Measurements from ENCODE around the gene GSTCD.
"Not testable (repeated sequence)": the region's sequence is repeated elsewhere in the genome, so short reads cannot be mapped to it uniquely, and the experiment has no call there.

GSTCD gene

DNA sequence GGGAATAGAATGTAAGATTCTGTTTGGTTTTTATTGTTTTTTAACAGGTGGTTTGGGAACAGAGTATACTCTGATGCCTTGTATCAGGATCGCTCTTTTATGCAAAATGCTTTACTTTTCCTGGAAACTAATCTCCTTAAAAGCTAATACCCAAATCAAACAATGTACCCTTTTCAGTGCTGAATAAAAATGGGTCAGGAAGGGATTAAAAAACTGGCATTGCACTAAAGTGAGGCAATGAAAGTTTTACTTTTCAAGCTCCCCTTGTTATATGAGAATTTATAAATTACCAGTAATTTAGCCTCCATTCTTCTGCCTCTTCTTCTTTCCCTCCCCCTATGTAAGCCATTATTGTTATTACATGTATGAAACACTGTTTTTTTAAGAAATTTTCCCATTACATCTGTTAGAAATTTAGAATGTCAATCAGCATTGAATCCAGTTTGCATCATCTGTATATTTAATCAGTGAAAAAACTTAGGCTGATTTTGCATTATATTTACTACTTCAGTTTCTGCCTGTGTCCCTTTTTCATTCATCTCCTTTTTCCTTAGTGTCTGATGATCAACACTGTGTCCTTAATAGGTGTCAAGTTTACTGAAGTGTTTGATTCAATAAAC, 97.0 kb downstream of the GSTCD start:
- no peak for DNase-seq (ENCODE audit: low read depth in 2 of 2)

DNA sequence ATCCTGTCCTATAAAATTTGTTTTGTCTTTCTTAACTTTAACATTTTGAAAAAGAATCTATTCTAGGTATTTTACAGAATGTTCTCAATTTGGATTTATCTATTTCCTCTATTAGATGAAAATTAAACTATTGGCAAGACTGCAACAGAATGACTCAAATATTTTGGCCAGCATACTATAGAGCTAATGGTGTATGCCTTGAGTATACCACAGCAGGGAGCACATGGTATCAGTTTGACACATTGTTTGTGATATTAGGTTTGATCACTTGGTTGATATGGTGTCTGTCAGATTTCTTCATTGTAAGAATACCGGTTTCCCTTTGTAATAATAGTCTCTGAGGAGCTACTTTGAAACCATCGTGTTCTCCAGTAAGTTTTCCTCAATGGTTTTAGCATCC, 98.9 kb downstream of the GSTCD start:
- no peak for DNase-seq (ENCODE audit: low read depth in 2 of 2)

DNA sequence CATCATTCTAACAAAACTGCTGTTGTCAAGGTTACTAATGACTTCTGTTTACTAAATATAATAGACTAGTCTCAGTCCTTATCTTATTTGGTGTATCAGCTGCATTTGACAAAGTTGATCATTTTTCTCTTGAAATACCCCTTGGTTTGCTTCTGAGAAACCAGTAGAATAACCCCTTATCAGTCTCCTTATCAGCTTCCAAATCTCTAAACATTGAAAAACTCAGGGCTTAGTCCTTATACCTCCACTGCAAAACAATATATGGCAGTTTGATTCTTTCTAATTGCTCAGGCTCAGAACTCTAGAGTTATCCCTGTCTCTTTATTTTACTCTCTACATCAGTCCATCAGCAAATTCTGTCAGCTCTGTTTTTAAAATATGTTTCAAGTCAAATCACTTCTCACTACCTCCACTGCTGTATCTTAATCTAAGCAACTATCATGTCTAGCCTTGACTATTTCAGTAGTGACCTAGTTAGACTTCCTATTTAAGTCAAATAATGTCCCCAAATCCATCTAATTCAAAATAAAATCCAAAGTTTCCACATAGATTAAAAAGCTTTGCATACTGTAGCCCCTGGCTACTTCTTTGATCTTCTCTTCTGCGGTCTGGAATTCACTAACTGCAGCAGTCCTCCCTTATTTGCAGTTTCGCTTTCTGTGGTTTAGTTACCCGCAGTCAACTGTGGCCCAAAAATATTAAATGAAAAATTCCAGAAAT, 99.6 kb downstream of the GSTCD start:
- no peak for DNase-seq (ENCODE audit: low read depth in 2 of 2)

DNA sequence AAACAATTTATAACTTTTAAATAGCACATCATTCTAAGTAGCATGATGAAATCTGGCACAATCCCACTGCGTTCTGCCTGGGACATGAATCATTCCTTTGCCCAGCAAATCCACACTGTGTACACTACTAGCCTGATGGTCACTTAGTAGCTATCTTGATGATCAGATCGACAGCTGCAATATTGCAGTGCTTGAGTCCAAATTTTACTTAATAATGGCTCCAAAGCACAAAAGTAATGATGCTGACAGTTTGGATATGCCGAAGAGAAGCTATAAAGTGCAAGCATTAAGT, 100.1 kb downstream of the GSTCD start:
- no peak for DNase-seq (ENCODE audit: low read depth in 2 of 2)

DNA sequence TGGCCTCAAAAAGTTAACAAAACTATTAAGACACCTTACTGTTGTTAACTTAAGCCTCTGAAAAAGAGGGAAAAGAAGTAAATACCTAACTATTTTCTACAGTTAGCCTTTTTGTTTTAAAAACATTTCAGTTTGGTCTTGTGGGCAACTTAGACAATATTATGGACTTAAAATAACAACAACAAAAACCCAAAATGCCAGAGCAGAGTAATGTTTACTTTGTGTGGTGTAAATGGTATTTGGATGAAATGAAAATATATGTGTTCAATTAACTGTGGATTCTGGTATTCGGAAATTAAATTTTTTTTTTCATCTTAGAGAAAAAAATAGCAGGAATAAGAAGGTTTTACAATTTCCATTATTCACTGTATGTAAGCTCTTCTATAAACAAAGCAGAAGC, 107.1 kb downstream of the GSTCD start:
- DNase-seq (ENCODE audit: low read depth in 2 of 2) = no peak

DNA sequence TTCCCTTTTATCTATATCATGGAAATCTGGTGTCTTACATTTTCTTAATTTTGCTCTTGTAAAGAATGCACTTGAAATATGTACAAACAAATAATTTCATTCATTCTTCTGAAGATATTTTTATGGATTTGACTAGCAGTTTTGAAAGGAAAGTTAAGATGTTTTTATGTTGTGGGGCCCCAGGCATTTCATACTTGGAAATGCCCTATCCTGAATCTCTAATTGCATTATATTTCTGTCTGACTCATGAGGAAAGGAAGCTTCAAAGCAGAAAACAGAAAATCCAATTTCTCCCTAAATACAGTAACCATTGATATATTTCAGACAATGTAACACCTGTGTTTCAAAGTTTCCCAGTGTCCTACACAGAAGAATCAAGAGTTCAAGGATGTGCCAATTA, 113.5 kb downstream of the GSTCD start:
- no peak for DNase-seq (ENCODE audit: low read depth in 2 of 2)

DNA sequence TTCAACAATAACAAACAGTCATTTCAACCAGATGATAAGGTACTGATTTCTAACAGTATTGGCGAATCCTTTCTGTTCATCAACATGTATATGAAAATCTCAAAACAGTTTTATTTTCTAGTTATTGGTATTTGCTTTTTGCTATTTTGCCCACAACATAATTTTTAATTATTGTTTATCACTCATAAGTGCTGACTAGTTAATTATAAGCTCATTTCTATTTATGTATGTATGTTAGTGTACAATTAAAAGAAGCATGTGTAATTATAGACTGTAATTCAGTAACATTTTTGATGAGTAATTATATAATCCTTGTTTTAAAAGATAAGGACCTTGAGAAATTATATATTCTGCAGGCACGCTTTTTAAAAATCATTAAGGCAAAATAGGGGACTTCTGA, 119.5 kb downstream of the GSTCD start:
- no peak for DNase-seq (ENCODE audit: low read depth in 2 of 2)

DNA sequence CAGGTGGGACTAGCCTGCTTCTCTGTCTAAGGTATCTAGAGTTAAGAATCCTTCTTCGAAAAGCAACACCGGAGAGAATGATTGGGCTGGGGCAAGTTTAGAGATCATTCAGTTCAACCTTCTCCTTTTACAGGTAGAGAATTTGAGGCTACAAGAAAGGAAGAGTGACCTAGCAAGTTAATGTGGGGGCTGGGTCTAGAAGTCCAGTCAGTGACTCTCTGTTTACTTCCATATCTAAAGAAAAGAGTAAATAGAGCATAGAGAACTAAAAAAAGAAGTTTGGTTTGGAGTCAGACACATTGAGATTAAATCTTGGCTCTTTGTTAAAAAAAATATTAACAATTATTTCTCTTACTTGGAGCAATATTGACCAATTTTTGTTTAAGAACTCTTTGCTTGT, 122.6 kb downstream of the GSTCD start:
- DNase-seq (ENCODE audit: low read depth in 2 of 2) = no peak

DNA sequence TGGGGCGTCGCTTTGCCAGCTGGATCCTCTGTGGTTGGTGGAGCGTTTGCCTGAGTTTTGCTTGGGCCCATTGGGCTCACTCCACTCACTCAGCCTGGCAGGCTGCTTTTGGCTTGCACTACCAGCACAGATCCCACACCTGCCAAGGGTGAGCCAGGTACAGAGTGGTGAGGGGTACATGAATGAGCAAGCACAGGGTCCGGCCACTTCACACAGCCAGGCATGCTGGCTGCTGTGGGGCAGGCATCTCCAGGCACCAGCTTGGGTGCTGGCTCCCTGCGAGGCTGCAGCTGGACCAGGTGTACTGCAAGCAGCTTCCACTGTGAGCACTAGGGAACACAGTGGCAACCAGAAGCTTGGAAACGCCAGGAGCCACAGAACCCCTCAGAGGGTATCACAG, 126.6 kb downstream of the GSTCD start:
- no peak for DNase-seq (ENCODE audit: low read depth in 2 of 2)

DNA sequence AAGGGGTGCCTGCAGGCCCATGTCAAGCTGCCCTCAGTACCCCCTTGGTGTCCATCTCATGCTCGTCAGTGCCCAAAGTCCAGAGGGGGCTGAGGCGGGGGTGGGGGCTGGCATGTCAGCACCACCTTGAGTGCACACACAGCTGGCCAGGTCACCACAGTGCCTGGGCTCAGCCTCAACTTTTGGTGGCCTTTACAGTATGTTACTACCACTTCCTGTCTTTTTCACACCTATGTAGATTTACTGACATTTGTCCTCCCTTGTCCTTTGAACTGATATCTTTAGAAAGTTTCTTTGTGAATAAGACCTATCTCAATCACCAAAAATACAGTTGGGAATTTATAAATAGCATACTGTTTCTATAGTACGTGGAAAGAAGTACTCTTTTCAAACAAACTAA, 128.0 kb downstream of the GSTCD start:
- DNase-seq (ENCODE audit: low read depth in 2 of 2) = no peak

DNA sequence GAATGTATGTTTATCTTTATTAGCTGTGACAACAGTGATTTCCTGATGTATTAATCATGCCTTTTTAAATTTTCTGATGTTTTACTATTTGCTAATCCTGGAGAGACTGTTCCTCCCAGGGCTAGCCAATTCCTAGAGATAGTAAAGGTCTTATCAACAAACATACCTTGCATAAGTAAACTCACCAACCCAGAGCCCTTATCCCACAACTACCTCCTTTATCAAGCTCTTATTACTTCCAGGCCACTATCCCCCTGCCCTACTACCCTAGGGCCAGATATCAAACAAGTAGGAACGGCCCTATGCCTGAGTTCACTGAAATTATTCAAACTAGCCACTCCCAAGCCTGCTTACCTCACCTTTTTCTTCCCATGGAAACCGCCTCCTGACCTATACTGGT, 128.5 kb downstream of the GSTCD start:
- no peak for DNase-seq (ENCODE audit: low read depth in 2 of 2)

DNA sequence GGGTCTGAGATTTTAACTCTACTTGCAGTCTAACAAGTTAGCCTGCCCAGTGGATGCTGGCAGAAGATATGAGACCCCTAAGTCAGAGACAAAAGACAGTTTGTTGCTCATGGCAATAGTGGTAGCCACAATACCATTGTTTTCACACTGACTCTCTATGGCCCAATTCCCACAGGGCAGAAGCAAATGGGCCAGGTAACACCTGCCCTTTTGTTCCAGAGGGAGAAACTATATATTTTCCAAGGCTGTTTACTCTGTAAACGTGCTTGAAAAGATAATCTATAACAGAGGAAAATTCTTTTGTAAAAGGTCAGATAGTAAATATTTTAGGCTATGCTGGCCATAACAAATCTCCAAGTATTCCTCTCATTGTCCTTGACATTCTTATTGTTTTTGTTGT, 129.5 kb downstream of the GSTCD start:
- no peak for DNase-seq (ENCODE audit: low read depth in 2 of 2)

DNA sequence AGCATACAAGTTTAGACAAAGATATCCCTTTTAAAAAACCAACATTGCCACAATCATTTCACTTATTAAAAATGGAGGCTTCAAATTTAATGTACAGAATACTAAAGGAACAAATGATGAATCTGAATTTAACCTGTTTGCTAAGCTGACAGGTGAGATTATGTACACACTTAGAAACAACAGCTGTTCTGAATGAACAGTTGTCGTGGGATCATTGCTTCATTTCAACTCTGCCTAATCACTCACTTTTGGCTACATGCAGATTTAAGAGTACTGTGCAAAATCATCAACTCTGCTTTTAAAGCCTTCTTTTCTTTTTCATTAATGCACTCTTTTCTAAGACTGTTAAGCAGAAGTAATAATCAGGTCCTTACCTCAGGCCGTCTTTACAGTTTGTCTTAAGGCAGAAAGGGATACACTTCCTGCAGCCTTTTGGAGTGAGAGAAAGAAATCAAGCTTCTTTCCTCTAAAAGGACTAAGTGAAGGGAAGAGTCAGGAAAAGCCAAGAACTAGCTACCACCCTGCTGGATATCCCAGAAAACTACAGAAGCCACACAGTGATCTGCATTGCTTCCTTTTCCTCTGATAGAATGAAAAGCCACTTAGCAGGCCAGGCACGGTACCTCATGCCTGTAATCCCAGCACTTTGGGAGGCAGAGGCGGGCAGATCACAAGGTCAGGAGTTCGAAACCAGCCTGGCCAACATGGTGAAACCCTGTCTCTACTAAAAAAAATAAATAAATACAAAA, 132.0 kb downstream of the GSTCD start:
- DNase-seq (ENCODE audit: low read depth in 2 of 2) = no peak

DNA sequence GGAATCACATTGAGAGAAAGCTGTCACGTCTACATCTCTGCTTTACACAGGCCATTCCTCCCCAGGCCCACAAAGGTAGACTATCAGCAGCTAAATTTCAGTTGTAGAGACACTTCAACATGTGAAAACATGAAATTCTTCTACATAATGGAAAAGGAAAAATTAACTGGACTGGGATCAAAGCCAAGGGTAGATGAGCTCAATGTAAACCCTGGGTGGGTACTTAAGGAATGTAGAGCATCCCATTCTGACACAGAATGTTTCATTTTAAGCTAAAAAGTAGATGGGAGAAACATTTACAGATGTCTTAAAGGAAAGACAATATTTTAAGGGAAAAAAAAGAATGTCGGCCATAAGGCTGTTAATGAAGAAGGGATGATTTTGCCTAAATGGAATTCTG, 135.4 kb downstream of the GSTCD start:
- DNase-seq (ENCODE audit: low read depth in 2 of 2) = no peak

DNA sequence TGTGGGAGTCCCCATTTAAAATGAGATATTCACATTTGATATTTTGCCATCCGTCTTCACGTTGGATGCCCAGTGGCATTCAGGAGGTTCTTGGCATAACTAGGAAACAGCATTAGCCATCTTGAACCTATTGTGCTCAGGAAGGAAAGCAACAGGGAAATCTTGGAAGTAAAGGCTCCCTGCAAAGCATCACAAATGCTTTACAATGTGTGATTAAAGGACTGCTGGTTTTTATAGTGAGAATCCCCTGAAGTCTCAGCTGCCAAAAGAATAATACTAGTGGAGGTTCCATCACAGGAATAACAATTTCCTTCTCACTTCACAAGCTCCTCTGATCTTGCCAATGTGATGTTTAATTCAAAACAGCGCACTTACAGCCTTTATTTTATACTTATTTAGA, 137.0 kb downstream of the GSTCD start:
- no peak for DNase-seq (ENCODE audit: low read depth in 2 of 2)

DNA sequence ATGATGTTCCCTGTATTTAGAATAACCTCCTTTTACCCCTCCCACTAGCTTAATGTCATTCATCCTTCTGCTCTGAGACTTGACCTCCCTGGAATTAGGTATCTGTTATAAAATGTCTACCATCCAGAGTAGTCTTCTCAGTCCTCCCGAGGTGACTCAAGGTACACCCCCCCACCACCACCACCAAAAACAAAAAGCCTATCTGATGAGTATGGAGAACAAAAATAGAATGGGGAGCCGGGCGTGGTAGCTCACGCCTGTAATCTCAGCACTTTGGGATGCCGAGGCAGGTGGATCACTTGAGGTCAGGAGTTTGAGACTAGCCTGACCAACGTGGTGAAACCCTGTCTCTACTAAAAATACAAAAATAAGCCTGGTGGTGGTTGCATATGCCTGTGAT, 139.8 kb downstream of the GSTCD start:
- DNase-seq (ENCODE audit: low read depth in 2 of 2) = not testable (repeated sequence)

DNA sequence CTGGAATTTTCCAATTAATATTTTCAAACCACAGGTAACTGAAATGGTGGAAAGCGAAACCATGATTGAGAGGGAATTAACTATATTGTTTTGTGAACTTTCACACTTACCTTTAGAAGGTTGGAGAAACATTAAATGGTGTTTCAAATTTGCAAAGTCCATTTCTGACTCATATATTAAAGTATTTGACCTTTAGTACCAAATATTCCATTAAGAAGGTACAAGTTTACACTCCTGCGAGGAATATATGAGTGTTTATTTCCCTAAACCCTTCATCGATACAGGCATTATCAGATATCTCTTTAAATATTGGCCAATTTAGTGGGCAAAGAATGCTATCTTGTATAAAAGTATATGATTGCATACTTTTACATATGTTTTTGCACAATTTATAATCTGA, 142.6 kb downstream of the GSTCD start:
- no peak for DNase-seq (ENCODE audit: low read depth in 2 of 2)

DNA sequence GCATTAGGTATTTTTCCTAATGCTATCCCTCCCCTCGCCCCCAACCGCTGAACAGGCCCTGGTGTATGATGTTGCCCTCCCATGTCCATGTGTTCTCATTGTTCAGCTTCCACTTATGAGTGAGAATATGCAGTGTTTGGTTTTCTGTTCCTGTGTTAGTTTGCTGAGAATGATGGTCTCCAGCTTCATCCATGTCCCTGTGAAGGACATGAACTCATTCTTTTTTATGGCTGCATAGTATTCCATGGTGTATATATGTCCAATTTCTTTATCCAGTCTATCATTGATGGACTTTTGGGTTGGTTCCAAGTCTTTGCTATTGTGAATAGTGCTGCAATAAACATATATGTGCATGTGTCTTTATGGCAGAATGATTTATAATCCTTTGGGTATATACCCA, 143.6 kb downstream of the GSTCD start:
- DNase-seq (ENCODE audit: low read depth in 2 of 2) = not testable (repeated sequence)

DNA sequence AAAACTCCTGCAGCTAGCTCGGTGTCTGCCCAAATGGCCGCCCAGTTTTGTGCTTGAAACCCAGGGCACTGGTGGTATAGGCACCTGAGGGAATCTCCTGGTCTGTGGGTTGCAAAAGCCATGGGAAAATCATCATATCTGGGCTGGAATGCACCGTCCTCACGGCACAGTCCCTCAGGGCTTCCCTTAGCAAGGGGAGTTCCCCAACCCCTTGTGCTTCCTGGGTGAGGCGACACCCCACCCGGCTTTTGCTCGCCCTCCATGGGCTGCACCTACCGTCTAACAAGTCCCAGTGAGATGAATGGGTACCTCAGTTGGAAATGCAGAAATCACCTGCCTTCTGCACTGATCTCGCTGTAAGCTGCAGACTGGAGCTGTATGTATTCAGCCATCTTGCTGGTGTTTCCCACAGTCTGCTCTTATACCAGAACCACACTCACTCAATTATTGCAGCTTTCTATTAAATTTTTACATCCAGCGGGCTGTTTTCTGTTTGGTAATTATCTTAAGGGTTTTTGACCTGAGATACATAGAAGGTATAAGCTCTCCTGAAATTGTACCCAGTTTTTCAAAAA, 150.0 kb downstream of the GSTCD start:
- no peak for DNase-seq (ENCODE audit: low read depth in 2 of 2)

DNA sequence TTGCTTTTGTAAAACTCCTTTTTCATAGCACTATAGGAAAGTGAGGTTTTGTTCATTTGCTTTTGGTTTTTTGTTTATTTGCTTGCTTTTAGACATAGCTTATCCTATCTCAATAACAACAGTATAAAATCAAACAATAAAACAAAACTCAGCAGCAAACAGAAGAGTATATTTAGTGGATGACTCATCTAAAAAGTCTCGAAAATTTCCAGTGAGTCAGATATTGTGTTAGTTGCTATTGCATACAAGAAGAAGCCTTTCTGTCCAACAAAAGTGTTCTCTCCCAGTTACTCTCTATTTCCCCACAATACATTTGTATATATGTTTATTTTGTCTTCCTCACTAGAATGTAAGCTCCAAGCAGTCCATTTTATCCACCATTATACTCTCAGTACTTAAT, 150.6 kb downstream of the GSTCD start:
- DNase-seq (ENCODE audit: low read depth in 2 of 2) = no peak

DNA sequence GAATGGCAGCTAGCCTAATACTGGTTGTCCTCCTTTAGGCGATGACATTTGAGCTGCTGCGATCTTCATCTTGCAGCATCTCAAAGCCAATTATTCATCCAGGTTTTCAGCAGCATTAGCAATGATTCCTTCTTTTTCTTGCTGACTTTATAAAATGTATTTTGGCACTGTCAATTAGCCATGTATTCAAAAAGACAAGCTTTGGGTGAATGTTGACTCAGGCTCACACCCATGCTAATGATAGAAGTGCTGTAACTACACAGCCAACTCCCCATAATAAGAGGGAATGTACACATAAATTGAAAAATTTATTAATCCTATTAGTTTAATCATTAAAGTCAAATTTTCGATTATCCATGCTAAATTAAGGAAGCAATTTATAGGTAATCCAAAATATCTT, 162.4 kb downstream of the GSTCD start:
- DNase-seq (ENCODE audit: low read depth in 2 of 2) = no peak

DNA sequence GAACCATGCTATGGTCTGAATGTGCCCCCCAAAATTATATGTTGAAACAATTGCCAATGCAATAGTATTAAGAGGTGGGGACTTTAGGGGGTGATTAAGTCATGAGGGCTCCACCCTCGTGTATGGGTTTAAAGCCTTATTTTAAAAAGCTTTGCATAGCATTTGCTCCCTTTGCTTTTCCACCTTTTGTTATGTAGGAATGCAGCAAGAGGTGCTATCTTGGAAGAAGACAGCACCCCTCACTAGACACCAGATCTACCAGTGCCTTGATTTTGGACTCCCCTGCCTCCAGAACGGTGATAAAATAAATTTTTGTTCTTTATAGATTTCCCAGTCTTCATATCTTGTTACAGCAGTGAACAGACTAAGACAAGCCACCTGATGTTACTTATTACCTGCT, 163.4 kb downstream of the GSTCD start:
- DNase-seq (ENCODE audit: low read depth in 2 of 2) = no peak

DNA sequence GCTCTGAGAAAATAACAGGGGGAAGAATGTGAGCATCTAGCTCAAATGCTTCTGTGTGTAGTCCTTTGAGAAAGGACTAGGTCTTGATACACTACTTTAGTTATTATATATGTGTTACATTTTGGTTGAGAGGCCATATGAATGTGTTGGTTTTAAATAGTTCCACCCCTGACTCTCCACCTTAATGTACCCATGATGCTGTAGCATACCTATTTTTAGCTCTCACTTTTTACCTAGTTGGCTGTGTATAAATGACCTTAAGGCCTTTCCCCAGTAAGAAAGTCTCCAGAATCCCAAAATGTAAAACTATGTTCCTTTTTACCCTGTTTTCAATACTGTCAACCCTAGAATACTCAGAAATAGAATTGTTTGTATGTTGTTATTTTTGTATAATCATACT, 166.6 kb downstream of the GSTCD start:
- DNase-seq (ENCODE audit: low read depth in 2 of 2) = no peak
